Measurements from ENCODE around the gene ESRP2.

DNA sequence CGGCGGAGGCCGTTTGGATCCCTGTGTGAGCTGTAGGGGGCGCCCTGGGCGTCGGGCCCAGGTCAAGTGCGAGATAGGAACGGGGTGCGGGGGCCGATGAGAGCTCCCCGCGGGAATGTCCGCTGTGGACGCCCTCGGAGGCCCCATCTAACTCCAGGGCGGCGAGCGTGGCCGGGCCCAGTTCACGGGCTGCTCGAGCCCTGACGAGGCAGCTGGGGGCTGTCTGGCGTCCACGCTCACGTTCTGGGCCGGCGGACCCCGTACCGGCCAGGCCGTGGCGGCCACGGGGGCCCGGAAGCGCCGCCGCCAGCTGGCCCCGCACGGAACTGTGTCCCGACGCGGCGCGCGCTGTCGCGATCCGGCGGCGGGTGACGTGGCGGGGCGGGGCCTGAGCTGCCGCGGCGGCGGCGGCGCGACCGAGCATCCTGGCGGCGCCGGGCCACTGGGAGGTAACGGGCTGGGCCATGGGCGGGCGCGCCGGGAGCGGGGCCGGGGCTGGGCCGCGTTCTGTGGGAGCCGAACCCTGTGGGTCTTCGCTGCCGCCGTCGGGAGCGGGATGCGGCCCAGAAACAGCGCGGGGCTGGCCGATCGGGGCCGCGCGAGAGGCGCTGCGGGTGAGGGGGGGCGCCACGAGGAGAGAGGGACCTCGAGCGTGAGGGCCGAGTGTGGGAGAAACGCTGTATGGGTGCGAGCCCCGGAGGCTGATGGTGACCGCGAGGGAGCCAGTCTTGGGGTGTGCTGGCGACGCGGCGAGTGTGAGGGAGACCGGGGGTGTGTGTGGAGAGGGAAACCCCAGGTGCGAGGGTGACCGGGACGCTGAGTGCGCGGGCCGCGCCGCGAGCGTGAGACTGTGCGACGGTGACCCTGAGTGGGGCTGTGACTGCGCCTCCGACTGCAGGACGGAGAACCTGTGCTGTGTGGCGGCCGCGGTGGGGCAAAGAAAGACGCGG, 28.5 kb upstream of the ESRP2 start, which contains the start of gene SLC7A6:
- TF ChIP-seq, protein P1, sequence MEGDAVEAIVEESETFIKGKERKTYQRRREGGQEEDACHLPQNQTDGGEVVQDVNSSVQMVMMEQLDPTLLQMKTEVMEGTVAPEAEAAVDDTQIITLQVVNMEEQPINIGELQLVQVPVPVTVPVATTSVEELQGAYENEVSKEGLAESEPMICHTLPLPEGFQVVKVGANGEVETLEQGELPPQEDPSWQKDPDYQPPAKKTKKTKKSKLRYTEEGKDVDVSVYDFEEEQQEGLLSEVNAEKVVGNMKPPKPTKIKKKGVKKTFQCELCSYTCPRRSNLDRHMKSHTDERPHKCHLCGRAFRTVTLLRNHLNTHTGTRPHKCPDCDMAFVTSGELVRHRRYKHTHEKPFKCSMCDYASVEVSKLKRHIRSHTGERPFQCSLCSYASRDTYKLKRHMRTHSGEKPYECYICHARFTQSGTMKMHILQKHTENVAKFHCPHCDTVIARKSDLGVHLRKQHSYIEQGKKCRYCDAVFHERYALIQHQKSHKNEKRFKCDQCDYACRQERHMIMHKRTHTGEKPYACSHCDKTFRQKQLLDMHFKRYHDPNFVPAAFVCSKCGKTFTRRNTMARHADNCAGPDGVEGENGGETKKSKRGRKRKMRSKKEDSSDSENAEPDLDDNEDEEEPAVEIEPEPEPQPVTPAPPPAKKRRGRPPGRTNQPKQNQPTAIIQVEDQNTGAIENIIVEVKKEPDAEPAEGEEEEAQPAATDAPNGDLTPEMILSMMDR (conservative IDR thresholded peaks at IDR 0.05; ENCODE audit: low read depth, low read length): peak; percentile 79
- TF ChIP-seq EZH2 (IDR thresholded peaks at IDR 0.05; ENCODE audit: borderline replicate concordance, low read depth, low read length, poor library complexity, severe bottlenecking): no peak

Measured in A673 (cell line).